Measurements from ENCODE around the gene PRR29.

DNA sequence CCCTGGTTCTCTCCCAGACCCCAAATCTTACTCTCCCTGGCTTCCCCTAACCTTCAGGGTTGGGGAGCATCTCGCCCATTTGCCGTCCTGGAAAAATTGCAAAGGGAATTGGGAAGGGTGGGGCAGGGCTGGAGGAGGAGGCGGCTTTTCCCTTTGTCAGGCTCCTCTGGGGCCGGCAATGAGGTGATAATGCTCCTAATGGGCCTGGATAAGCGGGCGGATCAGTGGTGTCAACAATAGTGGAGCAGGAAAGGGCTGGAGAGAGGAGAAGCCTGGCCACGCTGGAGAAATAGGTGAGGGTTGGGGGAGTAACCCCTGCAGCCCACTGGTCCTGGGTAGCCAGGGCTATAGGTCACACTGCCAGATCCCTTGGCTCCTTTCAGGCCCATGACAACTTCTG lies 37.7 kb upstream of the PRR29 start:
- TF ChIP-seq, protein P1, sequence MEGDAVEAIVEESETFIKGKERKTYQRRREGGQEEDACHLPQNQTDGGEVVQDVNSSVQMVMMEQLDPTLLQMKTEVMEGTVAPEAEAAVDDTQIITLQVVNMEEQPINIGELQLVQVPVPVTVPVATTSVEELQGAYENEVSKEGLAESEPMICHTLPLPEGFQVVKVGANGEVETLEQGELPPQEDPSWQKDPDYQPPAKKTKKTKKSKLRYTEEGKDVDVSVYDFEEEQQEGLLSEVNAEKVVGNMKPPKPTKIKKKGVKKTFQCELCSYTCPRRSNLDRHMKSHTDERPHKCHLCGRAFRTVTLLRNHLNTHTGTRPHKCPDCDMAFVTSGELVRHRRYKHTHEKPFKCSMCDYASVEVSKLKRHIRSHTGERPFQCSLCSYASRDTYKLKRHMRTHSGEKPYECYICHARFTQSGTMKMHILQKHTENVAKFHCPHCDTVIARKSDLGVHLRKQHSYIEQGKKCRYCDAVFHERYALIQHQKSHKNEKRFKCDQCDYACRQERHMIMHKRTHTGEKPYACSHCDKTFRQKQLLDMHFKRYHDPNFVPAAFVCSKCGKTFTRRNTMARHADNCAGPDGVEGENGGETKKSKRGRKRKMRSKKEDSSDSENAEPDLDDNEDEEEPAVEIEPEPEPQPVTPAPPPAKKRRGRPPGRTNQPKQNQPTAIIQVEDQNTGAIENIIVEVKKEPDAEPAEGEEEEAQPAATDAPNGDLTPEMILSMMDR (IDR thresholded peaks at IDR 0.05), result no peak
- no peak for TF ChIP-seq EZH2 (IDR thresholded peaks at IDR 0.05; ENCODE audit: borderline replicate concordance, insufficient read depth, low read depth, low read length, poor library complexity, severe bottlenecking)
